ENCODE measurements around the gene TMEM30A.

Gene TMEM30A

GRCh38 chr6:75261299-75261698 is 23.3 kb downstream of the TMEM30A start:
- DNase-seq: no peak

GRCh38 chr6:75257343-75258087 is 27.1 kb downstream of the TMEM30A start:
- DNase-seq: no peak

- no peak for DNase-seq
Observed at GRCh38 chr6:75250552-75250951, 34.0 kb downstream of the TMEM30A start.

GRCh38 chr6:75249837-75250236 is 34.8 kb downstream of the TMEM30A start:
- no peak for DNase-seq

GRCh38 chr6:75246386-75246785 is 38.2 kb downstream of the TMEM30A start:
- no peak for DNase-seq

GRCh38 chr6:75244063-75244584 is 40.5 kb downstream of the TMEM30A start:
- DNase-seq: no peak

- peak; percentile 93 for DNase-seq
Observed at GRCh38 chr6:75243333-75244062, 41.1 kb downstream of the TMEM30A start, which contains the start of gene COX7A2. COX7A2 (minus strand) TSS chr6:75243801; CDS start chr6:75243734, 67 bp downstream.

- DNase-seq: no peak
Observed at GRCh38 chr6:75236630-75237029, 48.0 kb downstream of the TMEM30A start.

- no peak for DNase-seq
Observed at GRCh38 chr6:75235271-75235670, 49.3 kb downstream of the TMEM30A start.

- DNase-seq: no peak
Observed at GRCh38 chr6:75234126-75234865, 50.3 kb downstream of the TMEM30A start.

- no peak for DNase-seq
Observed at GRCh38 chr6:75233092-75233615, 51.4 kb downstream of the TMEM30A start.

GRCh38 chr6:75230484-75231325 is 53.9 kb downstream of the TMEM30A start:
- DNase-seq: no peak

GRCh38 chr6:75224303-75224926 is 60.2 kb downstream of the TMEM30A start:
- no peak for DNase-seq

- DNase-seq: no peak
Observed at GRCh38 chr6:75223428-75223827, 61.2 kb downstream of the TMEM30A start.

GRCh38 chr6:75222261-75222660 is 62.3 kb downstream of the TMEM30A start:
- no peak for DNase-seq

GRCh38 chr6:75221116-75221515 is 63.5 kb downstream of the TMEM30A start:
- DNase-seq: no peak

GRCh38 chr6:75220357-75220756 is 64.2 kb downstream of the TMEM30A start:
- DNase-seq: no peak

- no peak for DNase-seq
Observed at GRCh38 chr6:75219263-75219662, 65.3 kb downstream of the TMEM30A start.

- DNase-seq: no peak
Observed at GRCh38 chr6:75217193-75217592, 67.4 kb downstream of the TMEM30A start.

GRCh38 chr6:75215291-75215690 is 69.3 kb downstream of the TMEM30A start:
- no peak for DNase-seq

- no peak for DNase-seq
Observed at GRCh38 chr6:75213732-75214131, 70.9 kb downstream of the TMEM30A start.

GRCh38 chr6:75213112-75213511 is 71.5 kb downstream of the TMEM30A start:
- no peak for DNase-seq
